H1 (cell line): ENCODE data around the gene OASL. TPM values are rescaled to one million over a fixed set of nuclear protein-coding genes. Genes with fewer than 3 reads are reported as not detected.

ENCODE experiments used
- BACH1 ChIP-seq: IDR thresholded peaks from 2 replicates; pipeline ENCODE4 v1.6.1; 2012; ENCODE audit warnings: low read length, improper control_type of control experiment
- CHD2 ChIP-seq: IDR thresholded peaks from 2 replicates; pipeline ENCODE4 v1.6.1; 2012; ENCODE audit warnings: low read length, improper control_type of control experiment
- HDAC6 ChIP-seq: IDR thresholded peaks from one replicate; pipeline ENCODE4 v1.7.1; 2012; ENCODE audit warnings: low read depth, mild to moderate bottlenecking, inconsistent platforms, low read length, moderate library complexity
- KDM1A ChIP-seq: fragments of 200-600, 300-600 bp; sonication (generic); IDR thresholded peaks from 2 replicates; pipeline ENCODE4 v1.7.1; 2016; ENCODE audit warnings: mild to moderate bottlenecking, low read length, borderline replicate concordance
- KDM4A ChIP-seq: IDR thresholded peaks from one replicate; pipeline ENCODE4 v1.7.1; 2012; ENCODE audit warnings: low read depth, mild to moderate bottlenecking, moderate library complexity, low read length, inconsistent platforms; ENCODE audit not compliant: severe bottlenecking
- MAFK ChIP-seq: IDR thresholded peaks from 2 replicates; pipeline ENCODE4 v1.6.1; 2012; ENCODE audit warnings: low read depth, mild to moderate bottlenecking, improper control_type of control experiment, low read length
- polyA plus RNA-seq, 7 experiments: library from polyadenylated mRNA; depleted of rRNA in 3 of 7; stranded (reverse) in 5 of 7; unstranded in 2 of 7; fragments of >200 nt in 5 of 7; fragments of 200-250 nt in 2 of 7; gene quantifications; 1 replicate in 5 of 7; 2 replicates in 1 of 7; 4 replicates in 1 of 7; pipeline versions ENCODE4 v1.2.1 to v1.2.3, GENCODE V29; 2011 to 2013; ENCODE audit warnings: missing spikeins in 2 of 7, mixed read lengths in 2 of 7
- total RNA-seq: library from RNA; stranded (reverse); fragmentation: NEBNext Ultra II Directional; extraction: Animal tissue kit (Norgen Biotek cat#: 25700); gene quantifications from 2 replicates; pipeline ENCODE4 v1.2.1, GENCODE V29; 2021

The OASL gene
- total and polyA plus RNA-seq, 2 of the 8 experiments (the other 6 are each of a cell fraction or from before 2014, with no cell fraction given): not detected

DNA sequence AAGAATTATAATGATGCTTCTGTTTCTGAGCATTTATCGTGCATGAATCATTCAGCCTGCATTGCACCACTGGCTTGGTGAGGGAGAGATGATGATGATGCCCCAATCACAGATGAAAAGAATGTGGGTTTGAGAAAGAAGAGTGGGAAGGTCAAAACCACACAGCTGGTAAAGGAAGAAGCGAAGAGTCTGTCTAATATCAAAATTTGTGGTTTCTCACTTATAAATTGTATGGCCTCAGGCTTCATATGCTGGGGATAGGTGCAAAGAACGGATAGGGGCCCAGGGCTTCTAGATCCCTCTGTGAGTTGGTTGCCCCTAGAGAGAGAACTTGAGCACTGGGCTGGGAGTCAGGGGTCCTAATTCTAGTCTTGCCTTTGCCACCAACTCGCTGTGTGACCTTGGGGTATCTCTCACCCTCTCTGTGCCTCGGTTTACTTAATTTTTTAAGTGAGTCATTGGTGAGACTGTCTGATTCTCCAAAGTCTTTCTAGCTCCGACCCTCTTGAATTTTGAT lies 2.2 kb downstream of the OASL start (continued):
- TF ChIP-seq BACH1 (no peak), HDAC6 (no peak), KDM1A (no peak), KDM4A (no peak), MAFK (no peak), CHD2 (no peak)
